Mucosa of descending colon (tissue), 3 donors: ENCODE results near the gene DCBLD1. TPM values are rescaled to one million over a fixed set of nuclear protein-coding genes. Genes with fewer than 3 reads are reported as not detected.

Experiments
- ATAC-seq: fragments of 200-7000 bp; cut with Tn5 transposase; one replicate; pipeline ENCODE4 v1.9.1; 2020; ENCODE audit warnings: mild to moderate bottlenecking, moderate library complexity
- DNase-seq, 3 donors: peaks; one replicate each; pipeline ENCODE4 v3.0.0-alpha.2; 2020
- H3K36me3 ChIP-seq: fragments of 200-600 bp; one replicate; pipeline ENCODE4 v1.8.0; 2021; ENCODE audit warnings: low read depth, mild to moderate bottlenecking
- H3K4me1 ChIP-seq: fragments of 200-600 bp; one replicate; pipeline ENCODE4 v1.8.0; 2021; ENCODE audit warnings: low read depth, mild to moderate bottlenecking
- H3K4me3 ChIP-seq: fragments of 200-600 bp; one replicate; pipeline ENCODE4 v1.8.0; 2021; ENCODE audit warnings: mild to moderate bottlenecking
- H3K9me3 ChIP-seq: fragments of 200-600 bp; one replicate; pipeline ENCODE4 v1.8.0; 2021; ENCODE audit warnings: mild to moderate bottlenecking
- intact Hi-C, 2 donors: fragments of 100-400 bp; cut with DNase I in 1 of 2; cut with micrococcal nuclease in 1 of 2; formaldehyde crosslinking; loops; one replicate each; pipeline versions ENCODE4 v1.11.0 to v1.11.1; 2022; cut with DNase I, micrococcal nuclease
- total RNA-seq, 3 donors: library from RNA; stranded (reverse); fragmentation: NEBNext Ultra II Directional in 2 of 3; extraction: Animal tissue kit (Norgen Biotek cat#: 25700) in 2 of 3; gene quantifications; one replicate each; pipeline versions ENCODE4 v1.2.1 to v1.2.4, GENCODE V29; 2021 to 2023
- TF ChIP-seq, protein P1 (sequence below): fragments of 200-600 bp; IDR thresholded peaks from one replicate; pipeline ENCODE4 v1.8.0; 2022; ENCODE audit warnings: antibody characterized with exemption, mild to moderate bottlenecking
- donor health status: DM: no; HTN: no; CAD: no; lungs with moderate emphysema.
- donor health status: DM: no; HTN: no; CAD: no.
- donor health status: DM: no; HTN: yes; CAD: no.

Gene DCBLD1
- total RNA-seq, 3 donors from 2014 or later: 11.3 to 16.8 (median 11.4) TPM

DNA sequence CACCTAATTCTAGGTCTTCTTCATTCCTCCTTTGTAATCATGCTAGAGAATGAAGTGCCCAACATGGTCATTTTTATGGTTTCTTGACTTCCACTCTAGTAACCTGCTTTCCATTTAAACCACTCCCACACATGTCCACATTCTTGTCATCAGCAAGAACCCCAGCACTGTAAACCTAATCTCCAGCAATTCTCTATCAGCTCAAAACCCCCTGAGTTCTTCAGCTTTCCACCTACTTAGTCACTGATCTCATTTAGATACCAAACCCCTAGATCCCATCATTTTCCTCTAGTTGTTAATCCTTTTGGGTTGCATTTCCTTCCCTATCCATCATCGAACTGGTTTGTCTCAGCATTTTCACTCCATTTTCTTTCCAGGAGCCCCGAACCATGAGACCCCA, 70.1 kb downstream of the DCBLD1 start:
- H3K36me3 ChIP-seq: no peaks in the 10 kb centered on the region
- H3K9me3 ChIP-seq: no peaks in the 10 kb centered on the region
- no peak for ATAC-seq
- TF ChIP-seq, protein P1, sequence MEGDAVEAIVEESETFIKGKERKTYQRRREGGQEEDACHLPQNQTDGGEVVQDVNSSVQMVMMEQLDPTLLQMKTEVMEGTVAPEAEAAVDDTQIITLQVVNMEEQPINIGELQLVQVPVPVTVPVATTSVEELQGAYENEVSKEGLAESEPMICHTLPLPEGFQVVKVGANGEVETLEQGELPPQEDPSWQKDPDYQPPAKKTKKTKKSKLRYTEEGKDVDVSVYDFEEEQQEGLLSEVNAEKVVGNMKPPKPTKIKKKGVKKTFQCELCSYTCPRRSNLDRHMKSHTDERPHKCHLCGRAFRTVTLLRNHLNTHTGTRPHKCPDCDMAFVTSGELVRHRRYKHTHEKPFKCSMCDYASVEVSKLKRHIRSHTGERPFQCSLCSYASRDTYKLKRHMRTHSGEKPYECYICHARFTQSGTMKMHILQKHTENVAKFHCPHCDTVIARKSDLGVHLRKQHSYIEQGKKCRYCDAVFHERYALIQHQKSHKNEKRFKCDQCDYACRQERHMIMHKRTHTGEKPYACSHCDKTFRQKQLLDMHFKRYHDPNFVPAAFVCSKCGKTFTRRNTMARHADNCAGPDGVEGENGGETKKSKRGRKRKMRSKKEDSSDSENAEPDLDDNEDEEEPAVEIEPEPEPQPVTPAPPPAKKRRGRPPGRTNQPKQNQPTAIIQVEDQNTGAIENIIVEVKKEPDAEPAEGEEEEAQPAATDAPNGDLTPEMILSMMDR: no peak
- intact Hi-C loops: no loop called here
- DNase-seq: no peak
- H3K4me3 ChIP-seq: no peak overlapping the region
- no peaks in the 10 kb centered on the region for H3K4me1 ChIP-seq

DNA sequence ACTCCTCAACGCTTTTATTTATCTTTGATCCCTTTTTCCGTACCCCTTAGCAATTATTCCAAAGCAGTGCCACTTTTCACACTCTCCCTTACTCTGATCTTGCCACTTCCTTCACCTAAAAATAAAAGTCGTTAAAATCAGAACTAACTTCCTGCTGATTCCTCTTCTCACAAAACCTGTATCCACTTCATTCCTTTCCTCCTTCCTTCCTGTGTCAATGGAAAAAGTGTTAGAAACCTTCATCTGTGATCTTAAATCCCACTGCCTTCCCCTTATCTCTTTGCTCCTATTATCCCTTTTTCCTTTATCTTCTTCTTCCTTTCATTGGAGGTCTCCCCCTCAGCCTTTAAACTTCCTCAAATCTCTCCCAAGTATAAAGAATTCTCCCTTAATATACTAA, 70.7 kb downstream of the DCBLD1 start:
- Histone ChIP-seq H3K9me3 (no peaks in the 10 kb centered on the region), H3K4me1 (no peaks in the 10 kb centered on the region), H3K4me3 (no peak overlapping the region), H3K36me3 (no peaks in the 10 kb centered on the region)
- intact Hi-C loops: no loop called here
- TF ChIP-seq, protein P1: no peak
- ATAC-seq: no peak
- no peak for DNase-seq

DNA sequence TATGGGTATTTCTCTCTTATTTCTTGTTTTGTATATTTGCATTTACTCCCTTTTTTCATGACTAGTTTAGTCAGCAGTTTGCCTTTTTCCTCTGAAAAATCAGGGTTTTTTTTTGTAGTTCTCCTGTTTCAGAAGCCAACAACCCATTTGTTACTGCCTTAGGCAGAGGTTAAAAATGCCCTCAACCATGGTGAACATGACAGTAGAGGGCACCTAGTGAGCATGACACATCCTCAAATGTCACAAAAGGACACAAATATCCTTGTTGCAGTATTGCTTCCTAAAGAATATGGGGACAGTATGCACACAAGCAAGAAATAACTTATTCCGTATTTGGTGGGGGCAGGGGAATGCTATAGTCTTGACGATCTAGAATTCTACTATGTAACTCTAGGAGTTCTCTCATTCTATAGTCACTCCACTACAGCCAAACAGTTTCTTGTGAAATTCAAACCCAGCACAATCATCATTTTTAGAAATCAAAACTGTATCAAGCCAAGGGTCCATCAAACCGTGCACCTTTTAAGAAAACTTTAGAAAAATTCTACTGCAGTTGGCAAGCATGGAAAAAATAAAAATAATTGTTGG, 72.9 kb downstream of the DCBLD1 start:
- intact Hi-C loops: loop anchor here (5.0 kb wide), 2 partner anchors 103 to 108 kb away; no protein-coding TSS in a partner anchor
- Histone ChIP-seq H3K9me3 (no peaks in the 10 kb centered on the region), H3K36me3 (no peaks in the 10 kb centered on the region), H3K4me3 (no peak overlapping the region), H3K4me1 (no peaks in the 10 kb centered on the region)
- ATAC-seq (no peak), DNase-seq (no peak)
- TF ChIP-seq, protein P1: no peak

DNA sequence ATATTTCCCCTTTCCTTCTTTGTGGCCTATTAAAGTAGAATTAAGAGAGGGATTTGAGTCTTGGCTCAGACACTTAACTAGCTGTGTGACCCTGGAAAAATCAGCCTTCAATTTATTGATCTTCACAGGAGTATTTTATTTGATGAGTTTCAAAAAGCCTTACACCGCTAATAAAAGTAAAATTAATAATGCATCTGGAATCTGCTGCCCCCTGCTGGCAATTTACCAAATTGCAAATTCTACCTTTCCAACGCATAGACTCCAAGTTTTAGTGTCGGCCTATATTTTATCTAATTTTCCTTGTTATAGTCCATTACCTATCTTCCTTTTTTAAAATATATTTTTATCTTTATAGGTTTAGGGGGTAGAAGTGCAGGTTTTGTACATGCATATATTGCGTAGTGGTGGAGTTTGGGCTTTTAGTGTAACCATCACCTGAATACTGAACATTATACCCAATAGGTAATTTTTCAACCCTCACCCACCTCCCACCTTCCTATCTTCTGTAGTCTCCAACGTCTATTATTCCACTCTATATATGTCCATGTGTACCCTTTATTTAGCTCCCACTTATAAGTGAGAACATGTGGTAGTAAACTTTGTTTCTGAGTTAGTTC, 73.5 kb downstream of the DCBLD1 start:
- intact Hi-C loops: loop anchor here (2.0 to 5.0 kb wide), 3 partner anchors 104 to 205 kb away; no protein-coding TSS in a partner anchor
- TF ChIP-seq, protein P1: peak; percentile 70
- peak in 1 of 3 donors; percentile 80 for DNase-seq
- Histone ChIP-seq H3K9me3 (no peaks in the 10 kb centered on the region), H3K4me1 (no peaks in the 10 kb centered on the region), H3K4me3 (no peak overlapping the region), H3K36me3 (no peaks in the 10 kb centered on the region)
- no peak for ATAC-seq

DNA sequence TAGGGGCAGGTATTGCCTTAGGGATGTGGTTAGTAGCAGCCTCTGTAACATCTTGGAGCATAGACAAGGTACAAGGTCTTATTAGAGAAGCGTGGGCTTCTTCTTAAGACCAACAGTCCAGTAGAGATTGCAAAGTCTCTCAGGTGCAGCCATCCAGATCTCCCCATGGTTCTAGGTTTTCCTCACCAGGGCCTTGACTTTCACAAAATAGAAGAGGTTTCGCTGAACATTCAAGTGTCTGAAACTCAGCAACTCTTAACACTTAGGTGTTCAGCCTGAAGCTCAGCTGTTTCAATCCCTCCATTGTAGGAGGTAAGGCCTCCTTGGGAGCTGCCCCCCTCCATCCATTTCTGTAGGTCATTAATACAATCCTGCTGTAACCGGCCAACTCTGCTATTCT, 75.5 kb downstream of the DCBLD1 start:
- no peak overlapping the region for H3K4me3 ChIP-seq
- no peaks in the 10 kb centered on the region for H3K36me3 ChIP-seq
- DNase-seq (no peak), ATAC-seq (no peak)
- TF ChIP-seq, protein P1: no peak
- no peaks in the 10 kb centered on the region for H3K4me1 ChIP-seq
- intact Hi-C loops: loop anchor here (2.0 to 5.0 kb wide), 3 partner anchors 106 to 207 kb away; no protein-coding TSS in a partner anchor
- no peaks in the 10 kb centered on the region for H3K9me3 ChIP-seq
